WI38 (cell line): Measurements from ENCODE around the gene HSPG2.

ENCODE experiments used
- H3K4me3 ChIP-seq: 2 replicates; pipeline ENCODE4 v1.5.1; 2011; ENCODE audit warnings: low read depth, mild to moderate bottlenecking, control low read depth, low read length
- CTCF ChIP-seq: IDR thresholded peaks from 2 replicates; pipeline ENCODE4 v1.5.1; 2012; ENCODE audit warnings: low read depth, mild to moderate bottlenecking, control low read depth, low read length

The HSPG2 gene

GRCh38 chr1:21814241-21814918, 122.7 kb downstream of the HSPG2 start:
- peak; percentile 20; the same call in 1 of the 2 replicates for TF ChIP-seq CTCF
- H3K4me3 ChIP-seq: no peak overlapping the region

- TF ChIP-seq CTCF: no peak
- no peak overlapping the region for H3K4me3 ChIP-seq
Measured at GRCh38 chr1:21813542-21813941, 123.6 kb downstream of the HSPG2 start.

- TF ChIP-seq CTCF: no peak
- H3K4me3 ChIP-seq: no peak within 1 kb of the TSS
Measured at GRCh38 chr1:21811875-21812305, 125.2 kb downstream of the HSPG2 start, which contains the start of gene LDLRAD2. LDLRAD2 (plus strand) TSS chr1:21812265; CDS start chr1:21812452, 187 bp downstream.

- H3K4me3 ChIP-seq: no peak overlapping the region
- TF ChIP-seq CTCF: no peak
Measured at GRCh38 chr1:21804536-21804935, 132.6 kb downstream of the HSPG2 start.

- TF ChIP-seq CTCF: no peak
- no peak overlapping the region for H3K4me3 ChIP-seq
Measured at GRCh38 chr1:21801100-21801499, 136.0 kb downstream of the HSPG2 start.

GRCh38 chr1:21799730-21800129, 137.4 kb downstream of the HSPG2 start:
- no peak overlapping the region for H3K4me3 ChIP-seq
- TF ChIP-seq CTCF: no peak

- TF ChIP-seq CTCF: no peak
Measured at GRCh38 chr1:21795075-21795474, 142.0 kb downstream of the HSPG2 start.

More at GRCh38 chr1:21795075-21795474, 142.0 kb downstream of the HSPG2 start:
- no peak overlapping the region for H3K4me3 ChIP-seq
